Stimulated activated effector memory CD8-positive, alpha-beta T cell treated with anti-CD3 and anti-CD28 coated beads, Interleukin-12 subunit alpha, Interleukin-12 subunit beta, amount 100 ng/mL, for 72 hours (primary cell): ENCODE measurements around the gene CISTR.
"Not testable (repeated sequence)": the region's sequence is repeated elsewhere in the genome, so short reads cannot be mapped to it uniquely, and the experiment has no call there.

Experiments
- ATAC-seq: fragments of 150-1000 bp; cut with Tn5 transposase; 2 replicates; pipeline ENCODE4 v1.10.0; 2021
- DNase-seq, 2 donors: peaks; one replicate each; pipeline ENCODE4 v3.0.0; 2021 to 2022; ENCODE audit warnings: low spot score in 2 of 2
- H3K27ac Mint-ChIP-seq: one replicate; pipeline ENCODE4 v1.8.0; 2022; ENCODE audit warnings: mild to moderate bottlenecking, mixed read lengths
- H3K36me3 Mint-ChIP-seq: one replicate; pipeline ENCODE4 v1.8.0; 2022; ENCODE audit warnings: mild to moderate bottlenecking, mixed read lengths
- H3K4me1 Mint-ChIP-seq: one replicate; pipeline ENCODE4 v1.8.0; 2022; ENCODE audit warnings: mixed read lengths
- H3K4me3 Mint-ChIP-seq: one replicate; pipeline ENCODE4 v1.8.0; 2022; ENCODE audit warnings: mild to moderate bottlenecking, mixed read lengths
- H3K9me3 Mint-ChIP-seq: one replicate; pipeline ENCODE4 v1.8.0; 2022; ENCODE audit warnings: mixed read lengths

The CISTR gene

GRCh38 chr12:53751336-53752191, at the start of gene CISTR:
CISTR (minus strand) TSS chr12:53751979.
- no peak within 1 kb of the TSS for H3K27ac Mint-ChIP-seq
- no peaks in the 10 kb centered on the region for H3K9me3 Mint-ChIP-seq
- no peak within 1 kb of the TSS for H3K4me3 Mint-ChIP-seq
- H3K36me3 Mint-ChIP-seq = no peaks in the 10 kb centered on the region
- DNase-seq (peak in 1 of 2 donors; percentile 69), ATAC-seq (peak; percentile 55)
- peaks cover 12% of the 10 kb centered on the region for H3K4me1 Mint-ChIP-seq

DNA sequence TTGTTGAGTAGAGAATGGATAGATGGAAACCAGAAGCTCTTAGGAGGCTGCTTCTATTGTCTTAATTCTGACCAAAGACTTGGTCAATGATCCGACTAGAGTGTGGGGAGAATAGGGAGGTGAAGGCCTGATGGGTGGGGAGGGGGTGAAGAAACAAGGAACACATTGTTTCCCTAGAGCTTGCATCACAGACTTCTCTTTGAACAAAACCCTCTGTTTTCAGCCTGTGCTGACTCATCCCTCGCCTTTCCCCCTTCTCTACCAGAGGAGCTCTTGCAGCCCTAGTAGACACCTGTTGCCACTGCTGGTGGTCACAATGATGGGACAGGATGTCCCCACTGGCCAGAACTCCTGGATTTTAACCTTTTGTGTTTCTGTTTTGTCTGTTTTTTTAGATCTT, 46.8 kb upstream of the CISTR start:
- DNase-seq (no peak), ATAC-seq (no peak)
- H3K36me3 Mint-ChIP-seq = no peaks in the 10 kb centered on the region
- no peaks in the 10 kb centered on the region for H3K9me3 Mint-ChIP-seq
- H3K4me1 Mint-ChIP-seq = no peaks in the 10 kb centered on the region
- no peak overlapping the region for H3K4me3 Mint-ChIP-seq
- H3K27ac Mint-ChIP-seq = no peak overlapping the region

DNA sequence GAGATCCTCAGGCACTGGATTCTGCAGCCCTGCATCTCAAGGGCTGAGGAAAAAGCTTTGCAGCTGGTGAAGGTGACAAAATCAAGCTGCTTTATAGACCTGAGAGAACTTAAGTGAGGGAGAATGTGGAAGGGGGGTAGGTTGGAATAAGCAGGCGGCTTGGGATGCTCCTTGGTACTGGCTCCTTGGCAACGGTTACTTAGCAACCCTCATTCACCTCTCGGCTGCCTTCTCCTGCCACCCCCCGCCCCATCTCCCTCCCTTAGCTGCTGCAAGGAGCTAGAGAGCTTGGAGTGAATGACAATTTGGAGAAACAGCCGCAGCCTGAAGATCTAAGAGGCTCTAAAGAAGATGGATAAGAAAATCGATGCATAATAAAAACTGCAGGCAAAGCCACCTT, 44.1 kb upstream of the CISTR start:
- Mint-ChIP-seq H3K36me3 (no peaks in the 10 kb centered on the region), H3K9me3 (no peaks in the 10 kb centered on the region), H3K4me3 (no peak overlapping the region), H3K4me1 (no peaks in the 10 kb centered on the region), H3K27ac (no peak overlapping the region)
- ATAC-seq (no peak), DNase-seq (no peak)

DNA sequence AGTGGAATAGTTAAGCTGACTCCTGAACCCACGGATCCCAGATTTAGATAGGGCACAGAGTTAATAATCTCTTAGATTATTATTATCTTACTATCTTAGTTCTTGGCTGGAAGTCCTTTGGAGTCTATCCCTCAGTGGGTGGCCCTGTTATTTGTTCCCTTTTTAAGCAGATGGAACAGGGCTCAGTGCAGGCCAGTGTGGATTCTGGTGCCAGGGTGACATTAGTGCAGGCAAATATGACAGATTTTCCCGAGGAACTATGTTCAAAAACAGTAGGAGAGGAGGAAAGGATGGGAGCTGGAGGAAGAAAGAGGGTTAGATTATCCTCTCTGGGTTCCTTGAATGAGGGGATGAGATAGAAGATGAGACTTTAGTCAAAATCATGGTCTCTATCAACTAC, 41.4 kb upstream of the CISTR start:
- Mint-ChIP-seq H3K4me3 (no peak overlapping the region), H3K27ac (no peak overlapping the region), H3K36me3 (no peaks in the 10 kb centered on the region), H3K9me3 (no peaks in the 10 kb centered on the region), H3K4me1 (no peaks in the 10 kb centered on the region)
- ATAC-seq (no peak), DNase-seq (no peak)

- H3K4me3 Mint-ChIP-seq = no peak overlapping the region
- no peaks in the 10 kb centered on the region for H3K4me1 Mint-ChIP-seq
- H3K27ac Mint-ChIP-seq = no peak overlapping the region
- peak in 1 of 2 donors; percentile 50 for DNase-seq
- ATAC-seq = no peak
- H3K36me3 Mint-ChIP-seq = no peaks in the 10 kb centered on the region
- no peaks in the 10 kb centered on the region for H3K9me3 Mint-ChIP-seq
These were observed 40.1 kb upstream of the CISTR start for GRCh38 chr12:53791735-53792326.

DNA sequence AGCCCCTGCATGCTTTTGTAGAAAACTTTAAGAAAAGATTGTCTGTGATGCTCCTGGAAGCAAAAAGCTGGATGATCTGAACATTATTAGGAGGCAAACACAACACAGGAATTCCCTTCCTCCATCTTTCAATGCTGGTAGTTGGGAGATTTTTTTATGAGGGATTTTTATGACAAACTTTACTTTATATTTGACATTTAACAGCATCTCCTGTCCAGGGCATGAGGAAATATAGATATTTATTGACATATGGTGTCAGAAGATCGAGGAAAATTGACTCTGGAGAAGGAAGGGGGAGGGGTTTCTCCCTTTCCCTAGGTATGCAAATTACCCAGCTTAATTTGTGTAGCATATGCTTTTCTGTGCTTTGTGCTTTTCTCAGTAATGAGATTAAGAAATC, 37.8 kb upstream of the CISTR start:
- Mint-ChIP-seq H3K27ac (no peak overlapping the region), H3K9me3 (no peaks in the 10 kb centered on the region), H3K4me1 (no peaks in the 10 kb centered on the region), H3K36me3 (no peaks in the 10 kb centered on the region), H3K4me3 (no peak overlapping the region)
- ATAC-seq = no peak
- no peak for DNase-seq

- Mint-ChIP-seq H3K4me1 (no peaks in the 10 kb centered on the region), H3K4me3 (no peak overlapping the region), H3K36me3 (no peaks in the 10 kb centered on the region), H3K9me3 (no peaks in the 10 kb centered on the region), H3K27ac (no peak overlapping the region)
- DNase-seq (no peak), ATAC-seq (no peak)
These were observed 37.1 kb upstream of the CISTR start for GRCh38 chr12:53788892-53789291.

DNA sequence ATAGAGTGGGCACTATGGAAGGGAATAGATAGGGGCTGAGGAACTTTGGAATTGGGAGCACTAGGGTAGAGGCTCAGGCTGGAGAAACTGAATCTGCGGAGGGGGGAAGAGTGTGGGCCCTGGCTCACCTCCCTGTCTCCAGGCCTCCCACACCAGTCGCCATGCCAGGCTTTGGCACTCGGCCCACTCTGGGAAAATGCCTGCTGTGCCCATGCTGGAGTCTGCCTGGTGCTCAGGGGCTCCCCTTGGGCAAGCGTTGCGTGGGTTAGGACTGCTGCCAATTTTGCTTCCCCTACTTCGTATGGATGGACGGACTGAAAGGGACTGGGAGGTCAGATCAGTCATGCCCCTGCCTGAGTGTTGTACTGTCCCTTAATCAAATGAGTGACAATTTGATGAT, 34.6 kb upstream of the CISTR start:
- Mint-ChIP-seq H3K36me3 (no peaks in the 10 kb centered on the region), H3K4me3 (no peak overlapping the region), H3K27ac (no peak overlapping the region), H3K9me3 (no peaks in the 10 kb centered on the region), H3K4me1 (no peaks in the 10 kb centered on the region)
- no peak for ATAC-seq
- no peak for DNase-seq

GRCh38 chr12:53785161-53785560, 33.4 kb upstream of the CISTR start:
- H3K4me3 Mint-ChIP-seq = no peak overlapping the region
- H3K27ac Mint-ChIP-seq = no peak overlapping the region
- no peaks in the 10 kb centered on the region for H3K4me1 Mint-ChIP-seq
- DNase-seq (no peak), ATAC-seq (no peak)
- no peaks in the 10 kb centered on the region for H3K36me3 Mint-ChIP-seq
- H3K9me3 Mint-ChIP-seq = no peaks in the 10 kb centered on the region

DNA sequence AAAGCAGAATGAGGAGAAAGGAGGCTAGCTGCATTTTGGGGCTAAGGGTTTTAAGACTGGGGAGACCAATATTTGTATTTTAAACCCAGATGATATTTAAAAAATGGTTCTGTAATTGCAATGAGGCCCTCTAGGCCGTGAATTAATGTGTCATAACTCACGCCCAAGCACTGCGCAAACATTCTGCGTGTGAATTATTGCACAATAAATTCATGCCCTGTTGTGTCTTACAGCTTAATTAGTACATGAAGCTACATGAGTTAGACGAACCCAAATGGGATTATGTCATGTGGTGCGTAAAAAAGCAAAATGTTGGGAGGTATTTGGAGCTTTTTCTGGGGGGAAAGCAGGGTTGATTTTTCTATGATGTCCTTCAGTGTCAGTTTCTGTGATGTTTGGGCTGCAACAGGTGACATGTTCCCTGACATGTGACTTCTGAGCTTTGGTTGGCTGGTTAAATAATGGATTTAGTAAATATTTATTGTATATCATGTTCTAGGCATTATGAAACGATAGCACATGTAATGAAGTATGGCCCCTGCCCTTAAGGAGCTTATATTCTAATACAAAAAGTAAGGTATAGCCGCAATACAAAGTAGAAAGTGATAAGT, 30.4 kb upstream of the CISTR start:
- Mint-ChIP-seq H3K9me3 (no peaks in the 10 kb centered on the region), H3K36me3 (no peaks in the 10 kb centered on the region), H3K27ac (no peak overlapping the region), H3K4me3 (no peak overlapping the region), H3K4me1 (no peaks in the 10 kb centered on the region)
- DNase-seq (no peak), ATAC-seq (no peak)

GRCh38 chr12:53781228-53781801, 29.5 kb upstream of the CISTR start:
- Mint-ChIP-seq H3K4me3 (no peak overlapping the region), H3K9me3 (no peaks in the 10 kb centered on the region), H3K36me3 (no peaks in the 10 kb centered on the region), H3K4me1 (no peaks in the 10 kb centered on the region), H3K27ac (no peak overlapping the region)
- ATAC-seq (no peak), DNase-seq (no peak)

DNA sequence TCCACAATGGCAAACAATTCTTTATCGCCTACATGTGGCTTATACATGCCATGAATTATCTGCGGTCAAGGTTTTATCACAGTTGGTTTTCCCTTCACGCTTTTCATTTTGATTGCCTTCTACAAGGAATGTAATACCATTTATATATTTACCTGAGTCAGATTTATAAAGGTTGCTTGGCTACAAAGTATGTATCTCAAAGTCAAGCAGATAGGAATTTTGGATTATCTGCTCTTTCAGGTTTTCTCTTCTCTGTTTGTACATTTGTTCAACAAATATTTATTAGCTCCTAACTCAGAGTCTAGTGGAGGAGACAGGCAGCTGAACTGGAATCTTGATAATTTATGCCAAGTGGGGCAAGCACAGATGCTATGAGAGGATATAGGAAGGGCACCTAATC, 28.5 kb upstream of the CISTR start:
- no peak for ATAC-seq

GRCh38 chr12:53779679-53780078, 27.9 kb upstream of the CISTR start:
- not testable (repeated sequence) for H3K36me3 Mint-ChIP-seq, ATAC-seq, H3K4me1 Mint-ChIP-seq, DNase-seq, H3K9me3 Mint-ChIP-seq, H3K4me3 Mint-ChIP-seq, H3K27ac Mint-ChIP-seq

More for the DNA sequence above, 28.5 kb upstream of the CISTR start:
- H3K9me3 Mint-ChIP-seq = no peaks in the 10 kb centered on the region
- H3K4me1 Mint-ChIP-seq = no peaks in the 10 kb centered on the region
- H3K27ac Mint-ChIP-seq = no peak overlapping the region
- no peaks in the 10 kb centered on the region for H3K36me3 Mint-ChIP-seq
- no peak overlapping the region for H3K4me3 Mint-ChIP-seq
- DNase-seq = no peak

DNA sequence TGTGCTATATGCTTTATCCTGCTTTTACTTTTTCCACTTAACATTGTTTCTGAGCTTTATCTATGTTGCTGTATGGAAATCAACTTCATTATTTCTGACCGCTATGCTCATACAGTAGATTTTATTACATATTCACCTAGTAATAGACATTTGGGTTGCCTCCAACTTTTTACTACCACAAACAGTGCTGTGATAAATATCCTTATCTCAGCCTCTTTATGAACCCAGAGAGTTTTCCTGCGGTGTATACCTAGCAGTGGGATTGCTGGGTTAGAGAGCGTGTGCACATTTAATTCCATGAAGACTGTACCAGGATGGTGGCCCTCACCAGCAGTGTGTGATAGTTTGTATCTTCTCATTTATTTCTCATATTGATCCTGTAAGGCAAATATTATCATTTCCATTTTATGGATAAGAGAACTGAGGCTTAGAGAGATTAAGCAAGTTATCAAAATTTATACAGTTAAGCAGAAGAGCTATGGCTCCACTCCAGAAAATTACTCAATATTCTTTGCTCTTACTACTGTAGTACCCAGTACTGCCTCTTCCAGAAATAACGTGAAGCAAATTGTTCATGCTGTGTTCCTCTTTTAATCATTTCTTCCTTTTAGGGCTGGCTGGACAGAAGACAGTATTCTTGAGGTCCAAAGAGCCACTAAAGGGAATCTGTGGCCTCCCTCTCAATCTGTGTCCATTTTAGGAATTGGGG, 26.3 kb upstream of the CISTR start:
- Mint-ChIP-seq H3K4me1 (no peaks in the 10 kb centered on the region), H3K9me3 (no peaks in the 10 kb centered on the region), H3K4me3 (no peak overlapping the region), H3K27ac (no peak overlapping the region), H3K36me3 (no peaks in the 10 kb centered on the region)
- no peak for ATAC-seq
- DNase-seq = no peak

DNA sequence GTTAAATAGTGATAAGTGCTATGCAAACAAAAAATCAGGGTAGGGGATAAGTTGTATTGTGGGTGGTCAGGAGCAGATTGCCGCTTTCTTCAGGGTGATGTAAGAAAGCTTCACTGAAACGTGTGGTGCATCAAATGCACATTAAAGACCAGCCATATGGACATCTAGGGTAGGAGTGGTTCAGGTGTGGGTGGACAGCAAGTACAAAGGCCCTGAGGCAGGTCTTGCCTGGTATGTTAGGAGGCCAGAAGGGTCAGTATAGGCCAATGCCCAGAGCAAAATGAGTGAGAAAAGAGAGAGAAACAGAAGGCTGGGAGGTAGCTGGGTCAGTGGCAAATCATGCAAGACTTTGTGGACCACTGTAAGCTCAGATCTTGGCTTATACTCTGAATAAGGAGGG, 25.6 kb upstream of the CISTR start:
- H3K4me3 Mint-ChIP-seq = no peak overlapping the region
- H3K9me3 Mint-ChIP-seq = no peaks in the 10 kb centered on the region
- DNase-seq = no peak
- H3K4me1 Mint-ChIP-seq = no peaks in the 10 kb centered on the region
- no peak for ATAC-seq
- no peak overlapping the region for H3K27ac Mint-ChIP-seq
- no peaks in the 10 kb centered on the region for H3K36me3 Mint-ChIP-seq
